BE2C (cell line): ENCODE results near the gene MAMDC2.

ENCODE experiments used
- DNase-seq: peaks from one replicate; pipeline ENCODE4 v3.0.0-alpha.2; 2020
- H3K27me3 ChIP-seq: fragments of 250-450 bp; sonication (Bioruptor Pico); 2 replicates; pipeline ENCODE4 v1.5.1; 2020; ENCODE audit warnings: mild to moderate bottlenecking
- H3K36me3 ChIP-seq: fragments of 250-450 bp; sonication (Bioruptor Pico); 2 replicates; pipeline ENCODE4 v1.5.1; 2020; ENCODE audit warnings: mild to moderate bottlenecking
- H3K4me1 ChIP-seq: fragments of 250-450 bp; sonication (Bioruptor Pico); 2 replicates; pipeline ENCODE4 v1.5.1; 2020
- H3K4me3 ChIP-seq: 2 replicates; pipeline ENCODE4 v1.5.1; 2011; ENCODE audit warnings: low read depth, low read length
- H3K9me3 ChIP-seq: fragments of 250-450 bp; sonication (Bioruptor Pico); 2 replicates; pipeline ENCODE4 v1.5.1; 2020
- TF ChIP-seq, protein P1 (sequence below): IDR thresholded peaks from 2 replicates; pipeline ENCODE4 v1.5.1; 2012; ENCODE audit warnings: mild to moderate bottlenecking, low read depth, low read length

MAMDC2 gene

DNA sequence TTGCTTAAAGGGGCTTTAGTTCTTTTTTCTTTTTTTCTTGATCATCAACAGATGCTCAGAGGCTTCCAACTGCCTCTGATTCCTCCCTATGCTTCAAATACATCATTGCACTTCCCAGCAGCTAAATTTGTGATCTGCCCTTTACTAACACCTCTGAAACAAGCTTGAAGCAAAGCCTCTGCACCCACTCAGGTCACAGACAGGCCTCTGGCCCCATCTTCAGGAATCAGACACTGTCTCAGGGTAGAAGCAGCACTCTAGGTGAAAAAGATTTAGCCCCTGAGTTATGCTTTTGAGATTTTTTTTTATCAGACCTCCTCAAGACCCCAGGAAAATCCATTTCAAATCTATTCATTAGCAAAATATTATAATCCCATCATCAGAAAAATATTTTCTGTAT, 91.5 kb downstream of the MAMDC2 start:
- no peak for DNase-seq

DNA sequence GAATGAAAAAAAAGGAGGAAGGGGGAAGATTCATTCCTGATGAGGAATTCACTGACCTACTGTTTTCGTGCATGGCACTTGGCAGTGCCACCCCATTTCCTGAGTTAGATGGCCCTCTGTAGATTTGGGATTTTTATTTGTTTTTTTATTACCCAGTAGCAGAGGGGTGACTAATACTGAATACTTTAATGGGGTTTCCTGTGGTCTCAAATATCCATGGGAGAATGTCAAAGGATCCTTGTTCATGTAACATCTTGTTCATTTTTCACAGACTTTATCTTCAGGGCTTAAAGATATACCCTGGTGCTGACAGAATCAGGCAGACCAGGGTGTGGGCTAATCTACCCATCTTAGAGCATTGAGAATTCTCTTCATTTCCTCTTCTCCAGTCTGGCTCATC, 93.0 kb downstream of the MAMDC2 start:
- Histone ChIP-seq H3K4me3 (no peak overlapping the region), H3K4me1 (no peaks in the 10 kb centered on the region; the same call in 1 of the 2 replicates), H3K27me3 (no peaks in the 10 kb centered on the region), H3K36me3 (no peaks in the 10 kb centered on the region), H3K9me3 (no peaks in the 10 kb centered on the region)
- no peak for DNase-seq
- TF ChIP-seq, protein P1, sequence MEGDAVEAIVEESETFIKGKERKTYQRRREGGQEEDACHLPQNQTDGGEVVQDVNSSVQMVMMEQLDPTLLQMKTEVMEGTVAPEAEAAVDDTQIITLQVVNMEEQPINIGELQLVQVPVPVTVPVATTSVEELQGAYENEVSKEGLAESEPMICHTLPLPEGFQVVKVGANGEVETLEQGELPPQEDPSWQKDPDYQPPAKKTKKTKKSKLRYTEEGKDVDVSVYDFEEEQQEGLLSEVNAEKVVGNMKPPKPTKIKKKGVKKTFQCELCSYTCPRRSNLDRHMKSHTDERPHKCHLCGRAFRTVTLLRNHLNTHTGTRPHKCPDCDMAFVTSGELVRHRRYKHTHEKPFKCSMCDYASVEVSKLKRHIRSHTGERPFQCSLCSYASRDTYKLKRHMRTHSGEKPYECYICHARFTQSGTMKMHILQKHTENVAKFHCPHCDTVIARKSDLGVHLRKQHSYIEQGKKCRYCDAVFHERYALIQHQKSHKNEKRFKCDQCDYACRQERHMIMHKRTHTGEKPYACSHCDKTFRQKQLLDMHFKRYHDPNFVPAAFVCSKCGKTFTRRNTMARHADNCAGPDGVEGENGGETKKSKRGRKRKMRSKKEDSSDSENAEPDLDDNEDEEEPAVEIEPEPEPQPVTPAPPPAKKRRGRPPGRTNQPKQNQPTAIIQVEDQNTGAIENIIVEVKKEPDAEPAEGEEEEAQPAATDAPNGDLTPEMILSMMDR: no peak

More for the DNA sequence above, 91.5 kb downstream of the MAMDC2 start:
- H3K4me1 ChIP-seq: no peaks in the 10 kb centered on the region; the same call in 1 of the 2 replicates
- no peak overlapping the region for H3K4me3 ChIP-seq
- H3K27me3 ChIP-seq: no peaks in the 10 kb centered on the region
- H3K9me3 ChIP-seq: no peaks in the 10 kb centered on the region
- TF ChIP-seq, protein P1: no peak
- no peaks in the 10 kb centered on the region for H3K36me3 ChIP-seq

DNA sequence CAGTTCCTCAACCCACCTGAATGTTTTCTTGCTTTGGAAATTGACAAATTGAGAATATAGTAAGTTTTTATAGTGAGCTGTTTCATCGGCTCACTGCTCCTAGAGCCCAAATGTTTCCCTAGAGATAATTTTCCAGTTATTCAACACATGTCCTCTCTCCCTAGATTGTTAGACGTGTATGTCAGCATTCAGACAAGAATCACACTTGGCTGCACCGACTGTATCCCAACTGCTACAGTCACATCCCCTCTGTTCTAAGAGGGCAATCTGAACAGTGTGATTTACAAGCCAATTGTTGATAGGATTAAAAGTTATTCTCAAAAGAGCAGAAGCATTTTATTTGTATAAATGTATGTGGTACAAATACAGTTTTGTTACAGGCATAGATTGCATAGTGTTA, 93.9 kb downstream of the MAMDC2 start:
- H3K27me3 ChIP-seq: no peaks in the 10 kb centered on the region
- H3K9me3 ChIP-seq: no peaks in the 10 kb centered on the region
- no peaks in the 10 kb centered on the region for H3K36me3 ChIP-seq
- TF ChIP-seq, protein P1: no peak
- DNase-seq: no peak
- H3K4me1 ChIP-seq: no peaks in the 10 kb centered on the region; the same call in 1 of the 2 replicates
- no peak overlapping the region for H3K4me3 ChIP-seq

DNA sequence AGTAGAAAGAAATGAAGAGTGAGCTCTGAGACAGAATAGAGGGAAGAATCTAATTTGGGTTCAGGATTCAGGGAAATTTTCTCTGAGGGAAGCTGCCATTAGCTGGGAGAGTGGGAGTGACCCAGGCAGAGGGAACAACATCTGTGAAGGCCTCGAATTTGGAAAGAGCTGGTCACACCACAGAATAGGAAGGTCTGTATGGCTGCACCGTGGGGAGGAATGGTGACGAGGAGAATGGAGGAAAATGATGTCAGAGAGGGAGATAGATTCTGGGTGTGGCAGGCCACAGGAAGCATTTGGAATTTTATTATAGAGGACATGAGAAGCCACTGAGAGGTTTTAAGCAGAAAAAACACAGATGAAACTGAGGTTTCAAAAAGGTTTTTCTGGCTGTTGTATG, 98.5 kb downstream of the MAMDC2 start:
- Histone ChIP-seq H3K27me3 (no peaks in the 10 kb centered on the region), H3K9me3 (no peaks in the 10 kb centered on the region), H3K36me3 (no peaks in the 10 kb centered on the region), H3K4me1 (no peaks in the 10 kb centered on the region), H3K4me3 (no peak overlapping the region)
- no peak for DNase-seq
- TF ChIP-seq, protein P1: no peak

DNA sequence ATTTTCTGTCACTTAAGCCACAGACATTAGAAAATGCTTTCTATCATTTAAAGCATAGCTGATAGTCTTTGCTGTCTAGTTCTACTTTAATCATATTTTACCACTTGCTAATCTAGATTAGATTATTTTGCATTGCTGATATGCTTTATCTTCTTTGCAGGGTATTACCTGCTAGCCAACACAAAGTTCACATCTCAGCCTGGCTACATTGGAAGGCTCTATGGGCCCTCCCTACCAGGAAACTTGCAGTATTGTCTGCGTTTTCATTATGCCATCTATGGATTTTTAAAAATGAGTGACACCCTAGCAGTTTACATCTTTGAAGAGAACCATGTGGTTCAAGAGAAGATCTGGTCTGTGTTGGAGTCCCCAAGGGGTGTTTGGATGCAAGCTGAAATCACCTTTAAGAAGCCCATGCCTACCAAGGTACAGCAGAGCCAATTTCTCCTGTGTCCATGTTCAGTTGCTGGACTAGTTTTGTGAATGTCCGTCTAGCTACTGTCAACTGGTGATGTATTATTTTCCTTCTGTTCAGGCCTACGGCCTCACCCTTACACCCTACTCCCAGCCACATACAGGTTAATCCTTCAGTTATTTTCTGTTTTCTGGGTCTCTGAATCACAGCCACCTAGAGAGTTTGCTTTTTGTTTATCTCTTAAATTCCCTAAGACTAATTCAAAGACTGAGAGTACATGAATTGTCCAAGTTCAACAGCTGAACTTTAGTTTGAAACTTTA, 99.9 kb downstream of the MAMDC2 start:
- H3K27me3 ChIP-seq: no peaks in the 10 kb centered on the region
- no peak overlapping the region for H3K4me3 ChIP-seq
- TF ChIP-seq, protein P1: no peak
- H3K36me3 ChIP-seq: no peaks in the 10 kb centered on the region
- no peaks in the 10 kb centered on the region for H3K4me1 ChIP-seq
- no peaks in the 10 kb centered on the region for H3K9me3 ChIP-seq
- no peak for DNase-seq

DNA sequence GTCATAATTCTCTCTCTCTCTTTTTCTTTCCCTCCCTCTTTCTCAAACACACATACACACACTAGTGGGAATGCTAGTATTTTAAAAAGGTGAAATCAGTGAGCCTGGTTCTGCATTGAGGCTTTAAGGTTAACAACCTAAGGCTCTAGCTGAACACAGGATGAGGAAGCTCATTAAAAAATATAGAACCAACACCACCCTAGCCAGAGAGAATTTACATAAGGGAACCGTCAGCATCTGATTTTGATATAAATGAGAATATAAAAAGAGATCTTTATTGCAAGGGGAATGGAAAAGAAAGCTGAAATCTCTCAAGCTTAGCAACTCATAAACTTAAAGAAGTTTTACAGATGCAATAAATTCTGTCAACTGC, 100.5 kb downstream of the MAMDC2 start:
- no peaks in the 10 kb centered on the region for H3K27me3 ChIP-seq
- no peak for DNase-seq
- no peaks in the 10 kb centered on the region for H3K36me3 ChIP-seq
- H3K4me1 ChIP-seq: no peaks in the 10 kb centered on the region
- TF ChIP-seq, protein P1: no peak
- H3K9me3 ChIP-seq: no peaks in the 10 kb centered on the region
- H3K4me3 ChIP-seq: no peak overlapping the region
